Caco-2 (cell line): ENCODE results near the gene ZKSCAN3. TPM values are rescaled to one million over a fixed set of nuclear protein-coding genes. Genes with fewer than 3 reads are reported as not detected.
"Not testable (repeated sequence)": the region's sequence is repeated elsewhere in the genome, so short reads cannot be mapped to it uniquely, and the experiment has no call there.

Experiments used
- BruUV-seq: library from RNA; stranded (reverse); fragments of 400-500 nt; replicated peaks from 2 replicates; lab custom pipeline; 2021; lab: Mats Ljungman, UMichigan
- CTCF ChIA-PET: fragments of 300-600 bp; sonication (Branson Sonifier 250); formaldehyde crosslinking; loops from one replicate; lab custom pipeline; 2022; ENCODE audit warnings: antibody characterized with exemption; lab: Charles Lee
- POLR2A ChIA-PET: fragments of 300-600 bp; sonication (Branson Sonifier 250); formaldehyde crosslinking; loops from one replicate; lab custom pipeline; 2022; ENCODE audit warnings: antibody characterized with exemption; lab: Charles Lee
- DNase-seq, 2 experiments: peaks; one replicate each; pipeline versions ENCODE4 v3.0.0 to v3.0.0-alpha.2; 2020 to 2022
- H3K27me3 ChIP-seq: replicated peaks from 2 replicates; pipeline ENCODE4 v1.6.0; 2011; ENCODE audit warnings: low read length; ENCODE audit not compliant: control insufficient read depth, insufficient read depth
- H3K36me3 ChIP-seq: 2 replicates; pipeline ENCODE4 v1.5.1; 2011; ENCODE audit warnings: low read length; ENCODE audit not compliant: control insufficient read depth, insufficient read depth
- H3K4me1 ChIP-seq: fragments of 250-450 bp; sonication (Bioruptor Pico); 2 replicates; pipeline ENCODE4 v1.5.1; 2020; ENCODE audit warnings: mild to moderate bottlenecking
- H3K4me3 ChIP-seq: 2 replicates; pipeline ENCODE4 v1.5.1; 2011; ENCODE audit warnings: low read depth, mild to moderate bottlenecking, control low read depth, low read length
- H3K9me3 ChIP-seq: fragments of 250-450 bp; sonication (Bioruptor Pico); 2 replicates; pipeline ENCODE4 v1.5.1; 2020; ENCODE audit warnings: mild to moderate bottlenecking, moderate library complexity
- H3K27ac Mint-ChIP-seq: one replicate; pipeline ENCODE4 v1.8.0; 2022; ENCODE audit warnings: mixed read lengths; ENCODE audit not compliant: unreplicated experiment
- H3K27me3 Mint-ChIP-seq: one replicate; pipeline ENCODE4 v1.8.0; 2022; ENCODE audit warnings: mixed read lengths; ENCODE audit not compliant: insufficient read depth, unreplicated experiment
- H3K36me3 Mint-ChIP-seq: one replicate; pipeline ENCODE4 v1.8.0; 2022; ENCODE audit warnings: mild to moderate bottlenecking, mixed read lengths; ENCODE audit not compliant: insufficient read depth, unreplicated experiment
- H3K4me1 Mint-ChIP-seq: one replicate; pipeline ENCODE4 v1.8.0; 2022; ENCODE audit warnings: low read depth, mixed read lengths; ENCODE audit not compliant: unreplicated experiment
- H3K4me3 Mint-ChIP-seq: one replicate; pipeline ENCODE4 v1.8.0; 2022; ENCODE audit warnings: mild to moderate bottlenecking, moderate library complexity, mixed read lengths; ENCODE audit not compliant: unreplicated experiment
- H3K9me3 Mint-ChIP-seq: one replicate; pipeline ENCODE4 v1.8.0; 2022; ENCODE audit warnings: mixed read lengths; ENCODE audit not compliant: unreplicated experiment
- intact Hi-C: fragments of 100-400 bp; cut with micrococcal nuclease; formaldehyde crosslinking; loops from one replicate; pipeline ENCODE4 v1.10.0; 2022; ENCODE audit not compliant: unreplicated experiment
- total RNA-seq: library from RNA; stranded (reverse); gene quantifications from 2 replicates; pipeline ENCODE4 v1.2.3, GENCODE V29; 2022
- TF ChIP-seq, protein P1 (sequence below), 2 experiments: fragments of 200-600 bp in 1 of 2; IDR thresholded peaks; 1 replicate in 1 of 2; 2 replicates in 1 of 2; pipeline versions ENCODE4 v1.5.1 to v1.8.0; 2011 to 2022; ENCODE audit warnings: antibody characterized with exemption in 1 of 2, control low read depth in 1 of 2, inconsistent platforms in 1 of 2, low read depth in 1 of 2, low read length in 1 of 2, mild to moderate bottlenecking in 1 of 2, moderate library complexity in 1 of 2; ENCODE audit not compliant: insufficient read depth in 1 of 2, severe bottlenecking in 1 of 2, unreplicated experiment in 1 of 2

Gene ZKSCAN3
- total RNA-seq, 1 experiment from 2014 or later: 4.3 TPM

DNA sequence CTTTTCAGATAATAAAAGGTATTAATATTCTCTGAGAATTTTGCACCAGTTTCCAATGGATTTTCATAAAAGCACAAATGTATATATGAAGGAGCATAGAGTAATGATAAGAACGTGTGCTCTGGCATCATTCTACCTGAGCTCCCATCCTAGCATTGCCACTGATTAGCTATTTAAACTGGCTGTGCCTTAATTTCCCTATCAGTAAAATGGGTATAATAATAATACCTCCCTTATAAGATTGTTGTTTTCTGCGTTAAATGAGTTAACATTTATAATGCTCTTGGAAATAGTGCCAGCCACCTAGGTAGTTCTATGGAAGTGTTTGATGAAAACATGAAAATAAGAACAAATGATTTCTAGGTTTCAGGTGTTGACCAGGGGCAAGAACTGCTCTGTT, 11.2 kb downstream of the ZKSCAN3 start:
- intact Hi-C loops: no loop called here
- CTCF ChIA-PET: no interaction called here
- no peak overlapping the region for H3K4me3 ChIP-seq
- no TSS peak for BruUV-seq
- Mint-ChIP-seq H3K9me3 (no peaks in the 10 kb centered on the region), H3K4me3 (no peak overlapping the region), H3K27ac (no peak overlapping the region), H3K4me1 (no peaks in the 10 kb centered on the region), H3K27me3 (no peaks in the 10 kb centered on the region), H3K36me3 (no peaks in the 10 kb centered on the region)
- DNase-seq: no peak
- H3K36me3 ChIP-seq: no peaks in the 10 kb centered on the region
- 0 out of 2 replicates have a peak, but pooled peaks cover 6% of the 10 kb centered on the region for H3K4me1 ChIP-seq
- H3K9me3 ChIP-seq: no peaks in the 10 kb centered on the region
- TF ChIP-seq, protein P1, sequence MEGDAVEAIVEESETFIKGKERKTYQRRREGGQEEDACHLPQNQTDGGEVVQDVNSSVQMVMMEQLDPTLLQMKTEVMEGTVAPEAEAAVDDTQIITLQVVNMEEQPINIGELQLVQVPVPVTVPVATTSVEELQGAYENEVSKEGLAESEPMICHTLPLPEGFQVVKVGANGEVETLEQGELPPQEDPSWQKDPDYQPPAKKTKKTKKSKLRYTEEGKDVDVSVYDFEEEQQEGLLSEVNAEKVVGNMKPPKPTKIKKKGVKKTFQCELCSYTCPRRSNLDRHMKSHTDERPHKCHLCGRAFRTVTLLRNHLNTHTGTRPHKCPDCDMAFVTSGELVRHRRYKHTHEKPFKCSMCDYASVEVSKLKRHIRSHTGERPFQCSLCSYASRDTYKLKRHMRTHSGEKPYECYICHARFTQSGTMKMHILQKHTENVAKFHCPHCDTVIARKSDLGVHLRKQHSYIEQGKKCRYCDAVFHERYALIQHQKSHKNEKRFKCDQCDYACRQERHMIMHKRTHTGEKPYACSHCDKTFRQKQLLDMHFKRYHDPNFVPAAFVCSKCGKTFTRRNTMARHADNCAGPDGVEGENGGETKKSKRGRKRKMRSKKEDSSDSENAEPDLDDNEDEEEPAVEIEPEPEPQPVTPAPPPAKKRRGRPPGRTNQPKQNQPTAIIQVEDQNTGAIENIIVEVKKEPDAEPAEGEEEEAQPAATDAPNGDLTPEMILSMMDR (IDR thresholded peaks at IDR 0.05; ENCODE audit: insufficient read depth in 1 of 2, low read depth in 1 of 2, low read length in 1 of 2, severe bottlenecking in 1 of 2, unreplicated experiment in 1 of 2): no peak
- H3K27me3 ChIP-seq: no peaks in the 10 kb centered on the region
- POLR2A ChIA-PET: no interaction called here

DNA sequence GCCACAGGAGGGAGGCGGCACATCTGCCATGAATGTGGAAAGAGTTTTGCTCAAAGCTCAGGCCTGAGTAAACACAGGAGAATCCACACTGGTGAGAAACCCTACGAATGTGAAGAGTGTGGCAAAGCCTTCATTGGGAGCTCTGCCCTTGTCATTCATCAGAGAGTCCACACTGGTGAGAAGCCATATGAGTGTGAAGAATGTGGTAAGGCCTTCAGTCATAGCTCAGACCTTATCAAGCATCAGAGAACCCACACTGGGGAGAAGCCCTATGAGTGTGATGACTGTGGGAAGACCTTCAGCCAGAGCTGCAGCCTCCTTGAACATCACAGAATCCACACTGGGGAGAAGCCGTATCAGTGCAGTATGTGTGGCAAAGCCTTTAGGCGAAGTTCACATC, 15.8 kb downstream of the ZKSCAN3 start:
- H3K27me3 Mint-ChIP-seq, H3K4me3 ChIP-seq, H3K9me3 ChIP-seq, H3K4me1 Mint-ChIP-seq, H3K4me3 Mint-ChIP-seq, H3K27ac Mint-ChIP-seq, H3K4me1 ChIP-seq, H3K27me3 ChIP-seq, POLR2A ChIA-PET, H3K9me3 Mint-ChIP-seq, H3K36me3 Mint-ChIP-seq, CTCF ChIA-PET, DNase-seq, intact Hi-C loops, H3K36me3 ChIP-seq: not testable (repeated sequence)
- BruUV-seq: TSS peak; percentile 9

DNA sequence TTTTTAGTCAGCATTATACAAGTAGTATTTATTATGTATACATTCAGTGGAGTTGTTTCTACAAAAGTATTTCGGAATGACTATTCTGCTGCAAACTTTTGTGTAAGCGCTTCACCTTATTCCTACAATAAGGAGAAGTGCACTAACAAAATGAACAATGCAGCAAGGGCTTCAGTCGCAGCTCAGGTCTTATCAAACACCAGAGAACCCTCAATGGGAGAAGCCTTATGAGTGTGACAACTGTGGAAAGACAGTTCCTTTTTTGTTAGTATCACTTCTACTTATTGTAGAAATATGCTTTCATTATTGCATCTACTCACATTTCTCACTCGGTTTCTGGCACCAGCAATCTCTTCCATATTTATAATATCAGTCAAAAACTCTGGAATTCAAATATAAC, 18.8 kb downstream of the ZKSCAN3 start:
- POLR2A ChIA-PET: no interaction called here
- Histone ChIP-seq H3K9me3 (no peaks in the 10 kb centered on the region), H3K36me3 (no peaks in the 10 kb centered on the region), H3K27me3 (no peaks in the 10 kb centered on the region), H3K4me1 (no peaks in the 10 kb centered on the region), H3K4me3 (no peak overlapping the region)
- TF ChIP-seq, protein P1 (IDR thresholded peaks at IDR 0.05; ENCODE audit: insufficient read depth in 1 of 2, low read depth in 1 of 2, low read length in 1 of 2, severe bottlenecking in 1 of 2, unreplicated experiment in 1 of 2): no peak
- DNase-seq: no peak
- CTCF ChIA-PET: no interaction called here
- Mint-ChIP-seq H3K27me3 (no peaks in the 10 kb centered on the region), H3K36me3 (no peaks in the 10 kb centered on the region), H3K9me3 (no peaks in the 10 kb centered on the region), H3K4me3 (no peak overlapping the region), H3K4me1 (no peaks in the 10 kb centered on the region), H3K27ac (no peak overlapping the region)
- intact Hi-C loops: no loop called here
- no TSS peak for BruUV-seq

DNA sequence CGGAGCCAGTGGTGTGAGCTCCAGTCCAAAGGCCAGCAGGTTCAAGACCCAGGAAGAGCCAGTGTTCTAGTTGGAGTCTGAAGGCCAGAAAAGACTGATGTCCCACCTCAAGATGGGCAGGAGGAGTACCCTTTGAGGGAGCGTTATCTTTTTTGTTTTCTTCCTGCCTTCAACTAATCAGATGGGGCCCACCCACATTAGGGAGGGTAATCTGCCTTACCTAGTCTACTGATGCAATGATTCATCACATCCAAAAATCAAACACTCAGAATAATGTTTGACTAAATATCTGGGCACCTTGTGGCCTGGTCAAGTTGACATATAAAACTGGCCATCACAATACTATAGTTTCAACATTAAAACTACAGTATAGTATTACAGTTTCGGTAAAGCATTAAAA, 19.7 kb downstream of the ZKSCAN3 start:
- Histone ChIP-seq H3K4me3 (no peak overlapping the region), H3K36me3 (no peaks in the 10 kb centered on the region), H3K4me1 (no peaks in the 10 kb centered on the region), H3K27me3 (no peaks in the 10 kb centered on the region), H3K9me3 (no peaks in the 10 kb centered on the region)
- Mint-ChIP-seq H3K4me1 (no peaks in the 10 kb centered on the region), H3K27me3 (no peaks in the 10 kb centered on the region), H3K36me3 (no peaks in the 10 kb centered on the region), H3K27ac (no peak overlapping the region), H3K9me3 (no peaks in the 10 kb centered on the region), H3K4me3 (no peak overlapping the region)
- intact Hi-C loops: no loop called here
- BruUV-seq: no TSS peak
- ChIA-PET POLR2A (no interaction called here), CTCF (no interaction called here)
- TF ChIP-seq, protein P1 (IDR thresholded peaks at IDR 0.05; ENCODE audit: insufficient read depth in 1 of 2, low read depth in 1 of 2, low read length in 1 of 2, severe bottlenecking in 1 of 2, unreplicated experiment in 1 of 2): no peak
- DNase-seq: no peak
